ENCODE measurements around the gene MYT1. TPM values are rescaled to one million over a fixed set of nuclear protein-coding genes. Genes with fewer than 3 reads are reported as not detected.
"Not testable (repeated sequence)": the region's sequence is repeated elsewhere in the genome, so short reads cannot be mapped to it uniquely, and the experiment has no call there.

The MYT1 gene
- total and polyA plus RNA-seq, 2 of the 8 experiments (the other 6 are each of a cell fraction or from before 2014, with no cell fraction given), result 0.63 to 2.0 TPM

- TF ChIP-seq RXRA (IDR thresholded peaks at IDR 0.05; ENCODE audit: insufficient read depth, low read depth, low read length) (no peak), RFX5 (IDR thresholded peaks at IDR 0.05; ENCODE audit: borderline replicate concordance, low read depth, low read length) (no peak), E2F6 (IDR thresholded peaks at IDR 0.05) (no peak), SIN3A (conservative IDR thresholded peaks at IDR 0.05 in 1 of 2, IDR thresholded peaks at IDR 0.05 in 1 of 2; ENCODE audit: low read depth in 1 of 2, low read length in 2 of 2) (no peak)
- TF ChIP-seq, protein P1, sequence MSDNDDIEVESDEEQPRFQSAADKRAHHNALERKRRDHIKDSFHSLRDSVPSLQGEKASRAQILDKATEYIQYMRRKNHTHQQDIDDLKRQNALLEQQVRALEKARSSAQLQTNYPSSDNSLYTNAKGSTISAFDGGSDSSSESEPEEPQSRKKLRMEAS (IDR thresholded peaks at IDR 0.05), result no peak
Measured at GRCh38 chr20:64121586-64121985, 42.7 kb upstream of the MYT1 start (continued).

DNA sequence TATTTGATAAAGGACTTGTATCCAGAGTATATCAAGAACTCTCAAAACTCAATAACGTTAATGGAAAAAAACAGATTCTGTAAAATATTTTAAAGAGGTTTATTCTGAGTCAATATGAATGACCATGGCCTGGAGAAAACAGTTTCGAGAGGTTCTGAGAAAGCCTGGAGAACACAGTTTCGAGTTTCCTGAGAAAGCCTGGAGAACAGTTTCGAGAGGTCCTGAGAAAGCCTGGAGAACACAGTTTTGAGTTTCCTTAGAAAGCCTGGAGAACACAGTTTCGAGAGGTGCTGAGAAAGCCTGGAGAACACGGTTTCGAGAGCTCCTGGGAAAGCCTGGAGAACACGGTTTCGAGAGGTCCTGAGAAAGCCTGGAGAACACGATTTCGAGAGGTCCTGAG lies 41.3 kb upstream of the MYT1 start:
- H3K56ac ChIP-seq (replicated peaks; ENCODE audit: insufficient read length, low read depth, low read length); H4K20me1 ChIP-seq (replicated peaks in 1 of 2; ENCODE audit: control insufficient read depth in 1 of 2, insufficient read depth in 2 of 2, low read length in 2 of 2); H3K9ac ChIP-seq (replicated peaks in 1 of 4; ENCODE audit: extremely low read depth in 1 of 4, low read depth in 3 of 4, low read length in 3 of 4); H4K8ac ChIP-seq (ENCODE audit: extremely low read depth, insufficient read depth, low read length); POLR2A ChIA-PET (ENCODE audit: partially characterized antibody); H3K4ac ChIP-seq (replicated peaks; ENCODE audit: insufficient read length, low read depth, low read length); H2BK20ac ChIP-seq (ENCODE audit: low read length); FAIRE-seq; H2BK15ac ChIP-seq (ENCODE audit: low read length); H3K4me1 ChIP-seq (replicated peaks in 1 of 4; ENCODE audit: control insufficient read depth in 3 of 4, insufficient read depth in 4 of 4, low read length in 3 of 4); H4K91ac ChIP-seq (replicated peaks; ENCODE audit: insufficient read length, low read length); H2AK5ac ChIP-seq (ENCODE audit: low read depth, low read length); H2BK5ac ChIP-seq (ENCODE audit: low read depth, low read length); H3K79me1 ChIP-seq (ENCODE audit: low read depth, low read length); H3K9me3 ChIP-seq (ENCODE audit: insufficient read depth in 2 of 2, low read depth in 1 of 2, low read length in 1 of 2); DNase-seq (ENCODE audit: low read depth in 1 of 2, low spot score in 2 of 2); H4K5ac ChIP-seq (ENCODE audit: insufficient read length, low read depth, low read length); H2BK12ac ChIP-seq (ENCODE audit: low read depth, low read length); H3K14ac ChIP-seq (ENCODE audit: insufficient read length); H3K18ac ChIP-seq (ENCODE audit: extremely low read depth, low read length); H3K4me2 ChIP-seq (ENCODE audit: insufficient read depth in 1 of 2, low read depth in 2 of 2, low read length in 2 of 2); H2AFZ ChIP-seq (ENCODE audit: low read length); H2BK120ac ChIP-seq (replicated peaks; ENCODE audit: low read depth, low read length); H3K23me2 ChIP-seq (ENCODE audit: low read depth, low read length); H3K79me2 ChIP-seq (ENCODE audit: control insufficient read depth in 1 of 2, insufficient read depth in 2 of 2, low read length in 2 of 2); H3K4me3 ChIP-seq (ENCODE audit: extremely low read depth in 1 of 4, insufficient read depth in 2 of 4, low read depth in 3 of 4, low read length in 4 of 4); H3K36me3 ChIP-seq (ENCODE audit: control insufficient read depth in 2 of 4, insufficient read depth in 4 of 4, low read length in 3 of 4); H3K23ac ChIP-seq (ENCODE audit: insufficient read length); H3K27ac ChIP-seq (ENCODE audit: low read depth, low read length); H3K27me3 ChIP-seq (replicated peaks in 1 of 4; ENCODE audit: control insufficient read depth in 3 of 4, extremely low read depth in 1 of 4, insufficient read depth in 3 of 4, low read length in 3 of 4): not testable (repeated sequence)
- CTCF ChIA-PET (ENCODE audit: partially characterized antibody), result interaction anchor here (1.6 to 2.0 kb wide), 2 partner anchors 15 to 22 kb away, joined by 4 to 5 read pairs; no protein-coding TSS in a partner anchor
- 93% methylated on average over 11 of the region's 11 CpGs; no CpG with 5 or more reads in 1 of the 2 experiments for WGBS, 2 experiments (ENCODE audit: extremely low coverage in 1 of 2, insufficient coverage in 1 of 2, insufficient read length in 1 of 2, insufficient replicate concordance in 2 of 2, low coverage in 1 of 2, low lambda C conversion rate in 2 of 2, missing lambda C conversion rate in 1 of 2)

Data from H1 (cell line).